ENCODE results near the gene ALG3.

Gene ALG3

DNA sequence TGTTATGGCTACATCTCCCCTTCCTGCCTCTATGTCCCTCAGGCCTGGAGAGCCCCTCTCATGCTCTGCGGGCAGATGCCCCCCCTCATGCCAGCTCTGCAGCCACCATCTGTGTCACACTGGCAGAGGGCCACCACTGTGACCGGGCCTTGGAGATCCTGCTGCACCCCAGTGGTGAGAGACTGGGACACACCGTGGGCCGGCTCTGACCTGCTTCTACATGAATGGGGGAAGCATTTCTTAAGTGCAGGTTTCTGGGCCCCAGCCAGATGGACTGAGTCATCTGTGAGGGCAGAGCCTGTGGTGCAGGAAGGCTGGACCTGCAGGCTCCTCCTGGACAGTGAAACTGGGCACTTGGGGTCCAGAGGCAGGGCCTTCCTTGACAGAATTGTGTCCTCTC is 14.5 kb downstream of the ALG3 start:
- H3K4me3 ChIP-seq (ENCODE audit: low read length) = no peak overlapping the region
- TF ChIP-seq, protein P1, sequence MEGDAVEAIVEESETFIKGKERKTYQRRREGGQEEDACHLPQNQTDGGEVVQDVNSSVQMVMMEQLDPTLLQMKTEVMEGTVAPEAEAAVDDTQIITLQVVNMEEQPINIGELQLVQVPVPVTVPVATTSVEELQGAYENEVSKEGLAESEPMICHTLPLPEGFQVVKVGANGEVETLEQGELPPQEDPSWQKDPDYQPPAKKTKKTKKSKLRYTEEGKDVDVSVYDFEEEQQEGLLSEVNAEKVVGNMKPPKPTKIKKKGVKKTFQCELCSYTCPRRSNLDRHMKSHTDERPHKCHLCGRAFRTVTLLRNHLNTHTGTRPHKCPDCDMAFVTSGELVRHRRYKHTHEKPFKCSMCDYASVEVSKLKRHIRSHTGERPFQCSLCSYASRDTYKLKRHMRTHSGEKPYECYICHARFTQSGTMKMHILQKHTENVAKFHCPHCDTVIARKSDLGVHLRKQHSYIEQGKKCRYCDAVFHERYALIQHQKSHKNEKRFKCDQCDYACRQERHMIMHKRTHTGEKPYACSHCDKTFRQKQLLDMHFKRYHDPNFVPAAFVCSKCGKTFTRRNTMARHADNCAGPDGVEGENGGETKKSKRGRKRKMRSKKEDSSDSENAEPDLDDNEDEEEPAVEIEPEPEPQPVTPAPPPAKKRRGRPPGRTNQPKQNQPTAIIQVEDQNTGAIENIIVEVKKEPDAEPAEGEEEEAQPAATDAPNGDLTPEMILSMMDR (conservative IDR thresholded peaks at IDR 0.05; ENCODE audit: low read depth, low read length) = peak; percentile 33
- DNase-seq (ENCODE audit: low read depth) = peak; percentile 62

DNA sequence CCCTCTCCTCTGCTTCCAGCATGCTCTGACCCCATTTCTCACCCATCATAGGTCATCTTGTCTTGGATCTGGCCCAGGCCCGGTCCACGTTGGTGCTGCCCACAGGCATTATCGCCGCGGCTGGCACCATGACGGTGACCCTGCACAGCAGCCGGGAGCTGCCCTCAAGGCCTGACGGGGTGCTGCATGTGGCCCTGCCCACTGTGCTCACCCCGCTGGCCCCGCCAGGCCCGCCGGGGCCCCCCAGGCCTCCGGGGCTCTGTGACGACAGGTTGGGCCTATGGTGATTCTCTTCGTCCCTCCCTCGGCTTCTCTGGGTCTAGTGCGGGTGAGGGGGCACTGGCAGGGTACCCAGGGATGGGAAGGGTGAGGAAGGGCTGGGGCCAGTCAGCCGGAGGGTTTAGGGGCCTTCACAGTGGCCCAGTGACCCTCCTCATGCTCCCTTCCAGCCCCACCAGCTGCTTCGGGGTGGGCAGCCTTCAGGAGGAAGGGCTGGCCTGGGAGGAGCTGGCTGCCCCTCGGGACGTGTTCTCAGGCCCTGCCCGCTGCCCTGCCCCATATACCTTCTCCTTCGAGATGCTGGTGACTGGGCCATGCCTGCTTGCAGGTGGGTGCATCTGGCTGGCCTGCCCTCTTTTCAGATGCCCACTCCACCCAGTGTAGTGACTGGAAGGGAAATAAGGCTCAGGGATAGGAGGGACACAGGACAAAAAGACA is 15.5 kb downstream of the ALG3 start:
- TF ChIP-seq, protein P1 (conservative IDR thresholded peaks at IDR 0.05; ENCODE audit: low read depth, low read length) = no peak
- DNase-seq (ENCODE audit: low read depth) = no peak
- H3K4me3 ChIP-seq (ENCODE audit: low read length) = no peak overlapping the region

DNA sequence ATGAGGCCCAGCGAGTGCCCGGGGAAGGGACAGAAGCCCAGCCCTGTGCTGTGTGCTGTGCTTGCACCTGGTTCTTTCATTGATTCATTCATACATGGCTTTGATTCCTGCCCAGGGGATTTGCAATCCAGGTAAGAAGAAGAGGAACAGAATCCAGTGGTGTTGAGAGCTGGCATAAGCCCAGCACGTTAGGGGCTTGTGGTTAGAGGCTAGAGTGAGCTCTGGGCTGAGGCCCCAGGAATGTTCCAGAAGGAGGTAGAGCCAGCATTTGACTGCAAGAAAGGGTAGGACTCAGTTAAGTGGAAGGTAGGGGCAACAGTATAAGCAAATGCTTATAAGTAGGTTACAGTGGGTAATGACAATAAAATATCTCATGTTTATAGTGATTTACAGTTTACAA is 17.1 kb downstream of the ALG3 start:
- TF ChIP-seq, protein P1 (conservative IDR thresholded peaks at IDR 0.05; ENCODE audit: low read depth, low read length) = no peak
- no peak overlapping the region for H3K4me3 ChIP-seq (ENCODE audit: low read length)
- DNase-seq (ENCODE audit: low read depth) = no peak

DNA sequence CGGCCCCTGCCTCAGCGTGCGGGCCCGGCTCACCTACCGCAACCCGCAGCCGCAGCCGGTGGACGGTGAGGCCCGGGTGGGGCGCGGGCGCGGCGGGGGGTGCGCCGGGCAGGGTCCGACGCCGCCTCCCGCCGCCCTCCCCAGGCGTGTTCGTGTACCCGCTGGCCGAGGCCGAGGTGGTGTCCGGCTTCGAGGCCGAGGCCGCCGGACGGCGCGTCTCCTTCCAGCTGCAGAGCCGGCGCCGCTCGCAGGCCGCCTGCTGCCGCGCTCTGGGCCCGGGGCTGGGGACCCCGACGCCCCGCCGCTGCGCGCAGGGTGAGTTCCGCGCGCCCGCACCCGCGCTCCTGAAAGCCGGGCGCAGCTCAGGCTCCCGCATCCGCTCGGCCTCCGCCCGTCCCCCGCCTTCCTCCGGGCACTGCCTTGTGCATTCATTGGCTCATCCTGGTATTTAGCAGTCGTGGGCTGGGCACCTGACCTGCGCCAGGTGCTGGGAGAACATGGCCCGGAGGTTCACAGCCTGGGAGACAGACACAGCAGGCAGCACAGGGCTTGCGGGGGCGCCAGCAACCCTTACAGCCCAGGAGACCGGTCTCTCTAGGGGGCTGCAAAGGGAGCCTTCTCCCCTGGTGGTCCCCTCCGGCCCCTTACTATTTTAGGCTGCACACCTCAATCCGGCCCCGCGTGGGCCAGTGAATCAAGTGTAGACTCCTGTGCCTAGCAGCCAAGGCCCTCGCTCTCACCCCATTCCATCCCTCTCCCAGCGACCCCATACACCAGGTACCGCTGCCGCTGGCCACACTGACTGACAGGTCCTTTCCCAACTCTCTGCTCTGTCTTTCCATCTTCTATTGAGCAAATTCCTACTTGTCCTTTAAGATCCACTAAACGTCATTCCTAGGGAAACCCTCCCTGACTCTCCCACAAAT is 17.9 kb downstream of the ALG3 start:
- TF ChIP-seq, protein P1 (conservative IDR thresholded peaks at IDR 0.05; ENCODE audit: low read depth, low read length) = no peak
- DNase-seq (ENCODE audit: low read depth) = no peak
- no peak overlapping the region for H3K4me3 ChIP-seq (ENCODE audit: low read length)

DNA sequence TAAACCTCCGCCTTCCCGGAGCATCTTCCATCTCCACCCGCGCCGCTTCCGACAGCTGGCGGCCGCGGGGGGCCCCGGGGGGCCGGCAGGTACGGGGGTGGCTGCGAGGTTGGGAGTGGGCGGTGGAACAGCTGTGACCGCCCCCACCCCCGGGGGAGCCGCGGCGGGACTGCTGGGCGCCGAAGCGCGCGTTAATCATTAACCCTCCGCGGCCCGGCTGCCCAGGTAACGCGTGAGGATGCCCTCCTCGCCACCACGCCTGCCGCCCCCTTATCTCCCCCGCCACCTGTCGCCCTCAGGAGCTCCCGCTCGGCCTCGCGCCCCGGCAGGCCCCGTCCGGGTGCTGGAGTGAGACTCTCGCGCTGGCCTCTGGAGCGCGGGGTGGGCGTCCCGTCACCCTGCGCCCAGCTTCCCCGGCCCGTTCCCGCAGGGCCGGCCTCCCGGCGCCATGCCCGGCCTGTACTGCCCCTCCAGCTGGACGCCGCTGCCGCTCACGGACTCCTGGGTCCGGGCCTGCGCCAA is 18.6 kb downstream of the ALG3 start:
- DNase-seq (ENCODE audit: low read depth) = no peak
- H3K4me3 ChIP-seq (ENCODE audit: low read length) = peak overlapping the region; percentile 26
- TF ChIP-seq, protein P1 (conservative IDR thresholded peaks at IDR 0.05; ENCODE audit: low read depth, low read length) = no peak

DNA sequence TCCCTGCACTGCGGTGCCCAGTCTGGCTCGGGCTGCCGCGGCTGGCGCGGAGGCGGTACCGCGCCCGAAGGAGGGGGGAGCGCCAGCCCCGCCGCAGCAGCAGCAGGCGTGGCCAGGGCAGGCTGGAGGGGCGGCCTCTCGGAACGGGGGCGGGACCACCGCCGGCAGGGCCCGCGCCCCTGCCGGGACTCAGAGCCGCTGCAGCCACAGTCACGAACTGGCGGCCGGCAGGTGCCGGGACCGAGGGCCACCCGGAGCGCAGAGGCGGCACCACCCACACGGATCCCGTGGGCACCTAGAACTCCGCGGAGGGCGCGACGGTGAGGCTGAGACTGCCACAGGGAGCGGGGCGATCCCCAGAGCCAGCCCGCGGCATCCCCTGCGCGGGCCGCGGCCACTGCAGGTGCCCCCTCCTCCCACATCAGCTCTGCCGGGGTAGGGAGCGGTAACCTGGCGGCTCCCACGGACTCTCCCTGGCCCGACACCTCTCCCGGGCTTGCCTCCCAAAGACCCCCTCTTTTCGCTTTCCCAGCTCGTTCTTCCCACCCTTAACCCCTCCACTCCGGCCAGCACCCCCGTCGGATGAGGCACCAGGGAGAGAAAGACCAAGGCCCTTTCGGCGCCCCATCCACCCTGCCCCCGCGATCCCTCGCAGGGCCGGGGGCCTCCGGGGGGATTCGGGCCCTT is 19.2 kb downstream of the ALG3 start, which contains the start of gene VWA5B2:
VWA5B2 (plus strand) TSS at position 192 of the 687 bp plus-strand sequence. CDS start 944 bp downstream, outside the sequence.
- peak within 1 kb of the TSS; percentile 29 for H3K4me3 ChIP-seq (ENCODE audit: low read length)
- TF ChIP-seq, protein P1 (conservative IDR thresholded peaks at IDR 0.05; ENCODE audit: low read depth, low read length) = no peak
- no peak for DNase-seq (ENCODE audit: low read depth)

Data from retinal pigment epithelial cell (primary cell).